ENCODE data around the gene PLXNB1. TPM values are rescaled to one million over a fixed set of nuclear protein-coding genes. Genes with fewer than 3 reads are reported as not detected.

Gene PLXNB1
- total RNA-seq, 3 donors from 2014 or later = 60.2 to 182 (median 148) TPM

DNA sequence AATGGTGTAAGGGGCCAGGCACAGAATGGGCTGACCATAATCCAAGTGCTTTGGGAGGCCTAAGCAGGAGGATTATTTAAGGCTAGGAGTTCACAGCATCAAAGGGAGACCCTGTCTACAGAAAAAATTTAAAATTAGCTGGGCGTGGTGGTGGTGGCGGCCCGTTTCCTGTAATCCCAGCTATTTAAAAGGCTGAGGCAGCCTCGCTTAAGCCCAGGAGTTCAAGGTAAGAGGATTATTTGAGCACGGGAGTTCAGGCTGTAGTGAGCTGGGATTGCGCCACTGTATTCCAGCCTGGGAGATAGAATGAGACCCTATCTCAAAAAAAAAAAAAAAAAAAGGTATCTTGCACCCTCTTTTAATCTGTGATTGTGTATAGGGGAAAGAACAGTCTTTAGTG lies 12.1 kb upstream of the PLXNB1 start:
- no peak for TF ChIP-seq POLR2AphosphoS5 (IDR thresholded peaks at IDR 0.05)
- no peak for TF ChIP-seq POLR2A (IDR thresholded peaks at IDR 0.05)
- TF ChIP-seq CTCF (IDR thresholded peaks at IDR 0.05) = no peak
- no peak for DNase-seq (ENCODE audit: low spot score in 2 of 2)
- H3K4me3 ChIP-seq = peak overlapping the region in 1 of 3 donors; percentile 75
- peak overlapping the region in 1 of 2 donors; percentile 94 for H3K27ac ChIP-seq
- peaks cover 7 to 9% of the 10 kb centered on the region in 2 donors for H3K4me1 ChIP-seq
- H3K9me3 ChIP-seq = no peaks in the 10 kb centered on the region
- no peaks in the 10 kb centered on the region for H3K27me3 ChIP-seq
- intact Hi-C loops (cut with DNase I; ENCODE audit: low total_unique reads) = no loop called here
- no peaks in the 10 kb centered on the region for H3K36me3 ChIP-seq

DNA sequence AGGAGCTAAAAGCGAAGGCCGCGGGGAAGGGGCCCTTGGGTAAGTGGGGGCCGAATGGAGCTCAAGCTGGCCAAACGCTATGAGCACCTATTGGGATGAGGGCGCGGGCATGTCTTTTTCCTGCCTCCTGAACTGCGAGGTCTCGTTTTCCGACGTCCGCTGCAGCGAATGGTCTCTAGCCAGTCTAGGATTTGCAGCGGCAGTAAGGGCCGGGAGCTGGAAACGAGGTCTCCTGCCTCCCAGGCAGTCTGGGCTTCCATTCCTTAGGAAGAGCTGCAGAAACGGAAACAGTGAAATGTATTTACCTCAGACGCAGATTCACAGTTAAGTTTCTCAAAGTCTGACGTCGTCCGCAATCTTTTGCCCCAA lies 10.7 kb upstream of the PLXNB1 start:
- H3K36me3 ChIP-seq = no peaks in the 10 kb centered on the region
- intact Hi-C loops (cut with DNase I; ENCODE audit: low total_unique reads) = no loop called here
- TF ChIP-seq CTCF (IDR thresholded peaks at IDR 0.05) = no peak
- no peak for DNase-seq (ENCODE audit: low spot score in 2 of 2)
- peaks cover 4 to 9% of the 10 kb centered on the region in 2 donors for H3K4me1 ChIP-seq
- peak overlapping the region; percentile 72 to 92 (median 75) for H3K4me3 ChIP-seq
- peak overlapping the region; percentile 94 for H3K27ac ChIP-seq
- H3K27me3 ChIP-seq = no peaks in the 10 kb centered on the region
- H3K9me3 ChIP-seq = no peaks in the 10 kb centered on the region

- Histone ChIP-seq H3K4me1 (peaks cover 4 to 9% of the 10 kb centered on the region in 2 donors), H3K36me3 (no peaks in the 10 kb centered on the region), H3K27me3 (no peaks in the 10 kb centered on the region), H3K9me3 (no peaks in the 10 kb centered on the region), H3K4me3 (peak within 1 kb of the TSS; percentile 72 to 92 (median 75)), H3K27ac (peak within 1 kb of the TSS; percentile 94)
- DNase-seq (ENCODE audit: low spot score in 2 of 2) = peak; percentile 99 to 100
- intact Hi-C loops (cut with DNase I; ENCODE audit: low total_unique reads) = no loop called here
- TF ChIP-seq POLR2AphosphoS5 (IDR thresholded peaks at IDR 0.05) = peak; percentile 93 to 99 (median 97)
- TF ChIP-seq POLR2A (IDR thresholded peaks at IDR 0.05) = peak; percentile 93
- TF ChIP-seq CTCF (IDR thresholded peaks at IDR 0.05) = no peak
Observed at GRCh38 chr3:48439820-48440589, 10.1 kb upstream of the PLXNB1 start, which contains the start of the genes CCDC51 and TMA7. Gene CCDC51, minus strand, starts transcription at chr3:48440119. Its CDS starts 4,991 bp downstream, at chr3:48435128. Gene TMA7, plus strand, starts transcription at chr3:48440257. Its CDS starts 40 bp downstream, at chr3:48440297.

GRCh38 chr3:48437812-48438211 lies 7.9 kb upstream of the PLXNB1 start:
- Histone ChIP-seq H3K4me3 (no peak overlapping the region), H3K27me3 (no peaks in the 10 kb centered on the region), H3K36me3 (no peaks in the 10 kb centered on the region), H3K9me3 (no peaks in the 10 kb centered on the region), H3K4me1 (peaks cover 4 to 9% of the 10 kb centered on the region in 2 donors), H3K27ac (no peak overlapping the region)
- no peak for DNase-seq (ENCODE audit: low spot score in 2 of 2)
- intact Hi-C loops (cut with DNase I; ENCODE audit: low total_unique reads) = no loop called here
- no peak for TF ChIP-seq POLR2A (IDR thresholded peaks at IDR 0.05)
- TF ChIP-seq CTCF (IDR thresholded peaks at IDR 0.05) = no peak
- TF ChIP-seq POLR2AphosphoS5 (IDR thresholded peaks at IDR 0.05) = no peak

DNA sequence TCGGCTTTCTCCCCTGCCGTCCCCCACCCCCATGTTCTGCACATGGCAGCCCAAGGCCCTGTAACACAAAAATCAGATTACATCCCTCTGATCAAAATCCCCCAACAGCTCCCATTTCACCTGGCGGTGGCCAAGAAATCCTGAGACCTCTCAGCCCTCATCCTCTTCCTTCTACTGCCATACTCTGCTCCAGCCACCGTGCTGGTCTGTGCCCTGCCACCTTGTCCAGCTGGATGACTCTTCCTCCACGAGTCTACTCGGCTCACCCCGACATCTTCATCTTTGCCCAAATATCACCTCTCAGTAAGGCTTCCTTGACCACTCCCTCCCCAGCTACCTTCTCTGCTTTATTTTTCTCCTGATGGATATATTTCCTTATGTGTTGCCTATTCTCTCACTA lies 7.0 kb upstream of the PLXNB1 start:
- Histone ChIP-seq H3K27ac (peak overlapping the region in 1 of 2 donors; percentile 2), H3K4me1 (peaks cover 4 to 5% of the 10 kb centered on the region in 2 donors), H3K9me3 (no peaks in the 10 kb centered on the region), H3K27me3 (no peaks in the 10 kb centered on the region), H3K36me3 (no peaks in the 10 kb centered on the region), H3K4me3 (no peak overlapping the region)
- no peak for DNase-seq (ENCODE audit: low spot score in 2 of 2)
- intact Hi-C loops (cut with DNase I; ENCODE audit: low total_unique reads) = no loop called here
- TF ChIP-seq CTCF (IDR thresholded peaks at IDR 0.05) = no peak
- no peak for TF ChIP-seq POLR2AphosphoS5 (IDR thresholded peaks at IDR 0.05)
- TF ChIP-seq POLR2A (IDR thresholded peaks at IDR 0.05) = no peak
